ENCODE measurements around the gene PRR13.

DNA sequence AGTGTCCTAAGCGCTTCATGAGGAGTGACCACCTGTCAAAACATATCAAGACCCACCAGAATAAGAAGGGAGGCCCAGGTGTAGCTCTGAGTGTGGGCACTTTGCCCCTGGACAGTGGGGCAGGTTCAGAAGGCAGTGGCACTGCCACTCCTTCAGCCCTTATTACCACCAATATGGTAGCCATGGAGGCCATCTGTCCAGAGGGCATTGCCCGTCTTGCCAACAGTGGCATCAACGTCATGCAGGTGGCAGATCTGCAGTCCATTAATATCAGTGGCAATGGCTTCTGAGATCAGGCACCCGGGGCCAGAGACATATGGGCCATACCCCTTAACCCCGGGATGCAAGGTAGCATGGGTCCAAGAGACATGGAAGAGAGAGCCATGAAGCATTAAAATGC lies 30.6 kb upstream of the PRR13 start:
- TF ChIP-seq, protein P1, sequence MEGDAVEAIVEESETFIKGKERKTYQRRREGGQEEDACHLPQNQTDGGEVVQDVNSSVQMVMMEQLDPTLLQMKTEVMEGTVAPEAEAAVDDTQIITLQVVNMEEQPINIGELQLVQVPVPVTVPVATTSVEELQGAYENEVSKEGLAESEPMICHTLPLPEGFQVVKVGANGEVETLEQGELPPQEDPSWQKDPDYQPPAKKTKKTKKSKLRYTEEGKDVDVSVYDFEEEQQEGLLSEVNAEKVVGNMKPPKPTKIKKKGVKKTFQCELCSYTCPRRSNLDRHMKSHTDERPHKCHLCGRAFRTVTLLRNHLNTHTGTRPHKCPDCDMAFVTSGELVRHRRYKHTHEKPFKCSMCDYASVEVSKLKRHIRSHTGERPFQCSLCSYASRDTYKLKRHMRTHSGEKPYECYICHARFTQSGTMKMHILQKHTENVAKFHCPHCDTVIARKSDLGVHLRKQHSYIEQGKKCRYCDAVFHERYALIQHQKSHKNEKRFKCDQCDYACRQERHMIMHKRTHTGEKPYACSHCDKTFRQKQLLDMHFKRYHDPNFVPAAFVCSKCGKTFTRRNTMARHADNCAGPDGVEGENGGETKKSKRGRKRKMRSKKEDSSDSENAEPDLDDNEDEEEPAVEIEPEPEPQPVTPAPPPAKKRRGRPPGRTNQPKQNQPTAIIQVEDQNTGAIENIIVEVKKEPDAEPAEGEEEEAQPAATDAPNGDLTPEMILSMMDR (IDR thresholded peaks at IDR 0.05): no peak
- TF ChIP-seq POLR2A (IDR thresholded peaks at IDR 0.05): no peak
